WERI-Rb-1 (cell line): ENCODE measurements around the gene BIN1.

ENCODE experiments used
- DNase-seq: peaks from one replicate; pipeline ENCODE4 v3.0.0-alpha.2; 2020
- H3K27ac ChIP-seq: fragments of 250-450 bp; sonication (Bioruptor Pico); 2 replicates; pipeline ENCODE4 v1.5.1; 2020; ENCODE audit warnings: mild to moderate bottlenecking, moderate library complexity
- H3K27me3 ChIP-seq: fragments of 250-450 bp; sonication (Bioruptor Pico); 2 replicates; pipeline ENCODE4 v1.5.1; 2021; ENCODE audit warnings: mild to moderate bottlenecking, low read depth, moderate library complexity; ENCODE audit not compliant: insufficient read depth, severe bottlenecking
- H3K36me3 ChIP-seq: fragments of 250-450 bp; sonication (Bioruptor Pico); 2 replicates; pipeline ENCODE4 v1.5.1; 2020; ENCODE audit warnings: mild to moderate bottlenecking, moderate library complexity
- H3K4me3 ChIP-seq: 2 replicates; pipeline ENCODE4 v1.5.1; 2011; ENCODE audit warnings: low read depth, mild to moderate bottlenecking, control low read depth, low read length
- H3K9me3 ChIP-seq: fragments of 250-450 bp; sonication (Bioruptor Pico); 2 replicates; pipeline ENCODE4 v1.5.1; 2021; ENCODE audit warnings: mild to moderate bottlenecking, moderate library complexity; ENCODE audit not compliant: severe bottlenecking
- TF ChIP-seq, protein P1 (sequence below): IDR thresholded peaks from 2 replicates; pipeline ENCODE4 v1.5.1; 2011; ENCODE audit warnings: low read depth, mild to moderate bottlenecking, control low read depth, inconsistent platforms, low read length

Gene BIN1

DNA sequence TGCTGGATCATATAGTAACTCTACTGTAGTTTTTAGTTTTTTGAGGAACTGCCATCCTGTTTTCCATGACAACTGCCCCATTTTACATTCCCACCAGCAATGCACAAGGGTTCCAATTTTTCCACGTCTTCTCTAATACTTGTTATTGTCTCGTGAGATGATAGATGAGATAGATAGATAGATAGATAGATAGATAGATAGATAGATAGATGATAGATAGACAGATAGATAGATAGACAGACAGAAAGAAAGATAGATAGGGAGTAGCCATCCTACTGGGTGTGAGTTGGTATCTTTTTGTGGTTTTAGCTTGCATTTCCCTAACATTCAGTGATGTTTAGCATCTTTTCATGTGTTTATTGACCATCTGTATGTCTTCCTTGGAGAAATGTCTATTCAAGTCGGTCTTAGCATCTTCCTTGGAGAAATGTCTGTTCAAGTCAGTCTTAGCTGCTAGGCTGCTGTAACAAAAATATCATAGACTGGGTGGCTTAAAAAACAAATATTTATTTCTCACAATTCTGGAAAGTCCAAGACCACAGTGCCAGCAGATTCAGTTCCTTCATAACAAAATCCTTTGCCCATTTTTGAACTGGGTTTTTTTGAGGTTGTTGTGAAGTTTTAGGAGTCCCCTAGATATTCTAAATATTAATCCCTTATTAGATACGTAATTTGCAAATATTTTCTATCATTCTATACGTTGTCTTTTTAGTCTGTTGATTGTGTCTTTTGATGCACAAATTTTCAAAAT lies 98.5 kb downstream of the BIN1 start:
- no peaks in the 10 kb centered on the region for H3K36me3 ChIP-seq
- TF ChIP-seq, protein P1, sequence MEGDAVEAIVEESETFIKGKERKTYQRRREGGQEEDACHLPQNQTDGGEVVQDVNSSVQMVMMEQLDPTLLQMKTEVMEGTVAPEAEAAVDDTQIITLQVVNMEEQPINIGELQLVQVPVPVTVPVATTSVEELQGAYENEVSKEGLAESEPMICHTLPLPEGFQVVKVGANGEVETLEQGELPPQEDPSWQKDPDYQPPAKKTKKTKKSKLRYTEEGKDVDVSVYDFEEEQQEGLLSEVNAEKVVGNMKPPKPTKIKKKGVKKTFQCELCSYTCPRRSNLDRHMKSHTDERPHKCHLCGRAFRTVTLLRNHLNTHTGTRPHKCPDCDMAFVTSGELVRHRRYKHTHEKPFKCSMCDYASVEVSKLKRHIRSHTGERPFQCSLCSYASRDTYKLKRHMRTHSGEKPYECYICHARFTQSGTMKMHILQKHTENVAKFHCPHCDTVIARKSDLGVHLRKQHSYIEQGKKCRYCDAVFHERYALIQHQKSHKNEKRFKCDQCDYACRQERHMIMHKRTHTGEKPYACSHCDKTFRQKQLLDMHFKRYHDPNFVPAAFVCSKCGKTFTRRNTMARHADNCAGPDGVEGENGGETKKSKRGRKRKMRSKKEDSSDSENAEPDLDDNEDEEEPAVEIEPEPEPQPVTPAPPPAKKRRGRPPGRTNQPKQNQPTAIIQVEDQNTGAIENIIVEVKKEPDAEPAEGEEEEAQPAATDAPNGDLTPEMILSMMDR: no peak
- H3K4me3 ChIP-seq: no peak overlapping the region
- no peaks in the 10 kb centered on the region for H3K27me3 ChIP-seq
- no peak overlapping the region for H3K27ac ChIP-seq
- DNase-seq: no peak
- no peaks in the 10 kb centered on the region for H3K9me3 ChIP-seq

DNA sequence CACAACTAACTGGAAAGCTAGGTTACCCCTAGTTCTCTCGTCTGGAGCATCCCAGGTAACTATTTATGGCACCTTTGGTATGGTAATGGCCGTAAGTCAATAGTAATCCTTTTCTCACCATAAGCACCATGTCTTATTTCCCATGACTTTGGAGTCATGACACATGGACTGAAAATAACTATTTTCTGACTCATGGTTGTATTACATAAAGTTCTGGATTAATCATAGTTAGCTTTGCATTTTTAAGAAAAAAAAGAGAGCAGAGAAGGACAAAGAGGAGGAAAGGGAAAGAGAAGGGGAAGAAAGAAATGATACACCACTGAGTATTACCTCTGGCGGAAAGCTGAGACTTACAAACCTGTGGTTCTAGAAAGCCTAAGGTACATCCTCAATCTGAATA lies 99.3 kb downstream of the BIN1 start:
- no peak for DNase-seq
- TF ChIP-seq, protein P1: no peak
- H3K27ac ChIP-seq: no peak overlapping the region
- H3K27me3 ChIP-seq: no peaks in the 10 kb centered on the region
- no peaks in the 10 kb centered on the region for H3K9me3 ChIP-seq
- H3K36me3 ChIP-seq: no peaks in the 10 kb centered on the region
- no peak overlapping the region for H3K4me3 ChIP-seq

DNA sequence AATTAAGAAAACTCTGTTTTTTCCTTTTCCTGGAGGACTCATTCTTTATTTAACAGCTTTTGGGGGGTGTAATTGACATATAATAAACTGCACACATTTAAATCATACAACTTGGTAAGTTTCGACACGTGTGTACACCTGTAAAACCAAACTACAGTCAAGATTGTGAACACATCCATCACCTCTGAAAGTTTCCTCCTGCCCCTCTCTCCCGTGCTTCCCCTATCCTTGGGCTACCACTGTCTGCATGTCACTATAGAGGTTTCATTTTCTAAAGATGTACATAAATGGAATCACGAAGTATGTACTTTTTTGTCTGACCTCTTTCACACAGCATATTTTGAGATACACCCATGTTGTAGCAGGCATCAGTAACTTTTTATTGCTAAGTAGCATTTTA lies 100.0 kb downstream of the BIN1 start:
- Histone ChIP-seq H3K9me3 (no peaks in the 10 kb centered on the region), H3K27me3 (no peaks in the 10 kb centered on the region), H3K27ac (no peak overlapping the region), H3K36me3 (no peaks in the 10 kb centered on the region), H3K4me3 (no peak overlapping the region)
- DNase-seq: no peak
- TF ChIP-seq, protein P1: no peak

DNA sequence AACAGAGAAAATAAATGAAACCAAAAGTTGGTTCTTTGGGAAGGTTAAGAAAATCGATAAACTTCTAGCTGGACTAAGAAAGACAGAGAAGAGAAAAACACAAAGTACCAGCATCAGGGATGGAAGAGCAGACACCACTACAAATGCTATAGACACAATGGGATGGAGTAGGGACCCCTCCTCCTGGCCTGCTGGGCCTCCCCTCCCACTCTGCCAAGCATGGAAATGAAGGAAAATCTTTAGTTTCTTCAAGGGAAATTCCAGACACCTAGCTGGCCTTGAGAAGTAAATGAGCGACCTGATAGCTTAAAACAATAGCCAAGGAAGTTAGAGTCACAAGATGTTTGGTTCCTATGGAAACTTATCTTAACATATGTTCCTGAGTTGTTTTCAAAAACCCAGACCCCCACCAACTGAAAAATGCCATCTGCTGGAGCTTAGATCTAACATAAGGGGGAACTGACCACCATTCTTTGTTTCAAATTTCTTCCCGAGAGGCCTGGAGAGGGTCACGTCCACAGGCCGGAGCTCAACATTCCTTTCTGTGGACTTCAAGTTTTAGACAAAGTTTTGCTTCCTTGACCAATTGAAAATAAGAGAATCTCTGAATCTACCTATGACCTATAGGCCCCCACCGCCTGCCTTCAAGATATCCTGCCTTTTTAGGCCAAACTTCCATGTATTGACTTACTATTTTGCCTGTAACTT lies 101.9 kb downstream of the BIN1 start:
- Histone ChIP-seq H3K27me3 (no peaks in the 10 kb centered on the region), H3K4me3 (no peak overlapping the region), H3K9me3 (no peaks in the 10 kb centered on the region), H3K36me3 (no peaks in the 10 kb centered on the region), H3K27ac (peak overlapping the region; percentile 70)
- peak; percentile 21 for DNase-seq
- TF ChIP-seq, protein P1: no peak

DNA sequence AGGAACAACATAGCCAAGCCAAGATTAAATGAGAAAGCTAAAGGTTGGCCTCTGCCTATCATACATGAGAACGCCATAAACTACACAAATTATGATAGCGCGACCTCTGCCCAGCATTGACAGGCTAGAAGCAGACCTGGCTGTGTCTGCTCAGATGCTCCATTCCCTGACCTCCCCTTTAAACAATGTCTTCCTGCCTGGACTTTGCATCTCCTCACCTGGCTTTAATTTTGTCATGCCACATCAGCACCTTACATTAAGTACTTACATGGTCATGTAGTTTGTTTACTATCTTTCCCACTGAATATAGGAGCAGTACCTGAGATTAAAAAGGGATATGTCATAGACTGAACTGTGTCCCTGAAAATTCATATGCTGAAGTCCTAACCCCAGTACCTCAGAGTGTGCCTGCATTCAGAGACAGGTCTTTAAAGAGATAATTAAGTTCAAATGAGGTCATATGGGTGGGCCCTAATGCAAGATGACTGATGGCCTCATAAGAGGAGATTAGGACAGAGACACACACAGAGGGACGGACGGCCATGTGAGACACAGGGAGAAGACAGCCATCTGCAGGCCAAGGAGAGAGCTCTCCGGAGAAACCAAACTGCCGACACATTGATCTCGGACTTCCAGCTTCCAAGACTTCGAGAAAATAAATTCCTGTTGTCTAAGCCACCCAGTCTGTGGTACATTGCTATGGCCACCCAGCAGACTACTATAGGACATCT lies 103.7 kb downstream of the BIN1 start:
- no peaks in the 10 kb centered on the region for H3K27me3 ChIP-seq
- DNase-seq: peak; percentile 89
- H3K4me3 ChIP-seq: no peak overlapping the region
- TF ChIP-seq, protein P1: peak; percentile 61
- no peaks in the 10 kb centered on the region for H3K36me3 ChIP-seq
- H3K9me3 ChIP-seq: no peaks in the 10 kb centered on the region
- H3K27ac ChIP-seq: peak overlapping the region; percentile 70
